Measurements from ENCODE around the gene NOC4L.

The NOC4L gene

DNA sequence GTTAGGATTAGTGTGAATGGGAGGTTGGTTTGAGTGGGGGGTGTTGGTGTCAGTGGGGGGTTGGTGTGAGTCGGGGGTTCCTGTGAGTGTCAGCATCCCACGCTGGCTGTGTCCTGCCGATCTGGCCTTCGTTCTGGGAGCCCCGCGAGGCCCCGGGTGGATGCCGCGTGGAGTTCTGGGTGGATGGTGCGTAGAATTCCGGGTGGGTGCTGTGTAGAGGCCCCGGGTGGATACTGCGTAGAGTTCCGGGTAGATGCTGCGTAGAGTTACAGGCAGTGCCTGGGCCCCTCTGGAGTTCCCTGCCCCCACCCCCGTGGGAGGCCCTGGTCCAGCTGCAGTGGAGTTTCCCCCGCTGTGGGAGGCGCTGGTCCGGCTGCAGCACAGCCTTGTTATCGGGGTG is 8.7 kb downstream of the NOC4L start:
- TF ChIP-seq, protein P1, sequence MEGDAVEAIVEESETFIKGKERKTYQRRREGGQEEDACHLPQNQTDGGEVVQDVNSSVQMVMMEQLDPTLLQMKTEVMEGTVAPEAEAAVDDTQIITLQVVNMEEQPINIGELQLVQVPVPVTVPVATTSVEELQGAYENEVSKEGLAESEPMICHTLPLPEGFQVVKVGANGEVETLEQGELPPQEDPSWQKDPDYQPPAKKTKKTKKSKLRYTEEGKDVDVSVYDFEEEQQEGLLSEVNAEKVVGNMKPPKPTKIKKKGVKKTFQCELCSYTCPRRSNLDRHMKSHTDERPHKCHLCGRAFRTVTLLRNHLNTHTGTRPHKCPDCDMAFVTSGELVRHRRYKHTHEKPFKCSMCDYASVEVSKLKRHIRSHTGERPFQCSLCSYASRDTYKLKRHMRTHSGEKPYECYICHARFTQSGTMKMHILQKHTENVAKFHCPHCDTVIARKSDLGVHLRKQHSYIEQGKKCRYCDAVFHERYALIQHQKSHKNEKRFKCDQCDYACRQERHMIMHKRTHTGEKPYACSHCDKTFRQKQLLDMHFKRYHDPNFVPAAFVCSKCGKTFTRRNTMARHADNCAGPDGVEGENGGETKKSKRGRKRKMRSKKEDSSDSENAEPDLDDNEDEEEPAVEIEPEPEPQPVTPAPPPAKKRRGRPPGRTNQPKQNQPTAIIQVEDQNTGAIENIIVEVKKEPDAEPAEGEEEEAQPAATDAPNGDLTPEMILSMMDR (IDR thresholded peaks at IDR 0.05; ENCODE audit: low read depth, low read length, missing control alignments): no peak
- no peak for DNase-seq (ENCODE audit: low read depth)
- H3K4me3 ChIP-seq (ENCODE audit: low read depth, low read length): no peak overlapping the region

DNA sequence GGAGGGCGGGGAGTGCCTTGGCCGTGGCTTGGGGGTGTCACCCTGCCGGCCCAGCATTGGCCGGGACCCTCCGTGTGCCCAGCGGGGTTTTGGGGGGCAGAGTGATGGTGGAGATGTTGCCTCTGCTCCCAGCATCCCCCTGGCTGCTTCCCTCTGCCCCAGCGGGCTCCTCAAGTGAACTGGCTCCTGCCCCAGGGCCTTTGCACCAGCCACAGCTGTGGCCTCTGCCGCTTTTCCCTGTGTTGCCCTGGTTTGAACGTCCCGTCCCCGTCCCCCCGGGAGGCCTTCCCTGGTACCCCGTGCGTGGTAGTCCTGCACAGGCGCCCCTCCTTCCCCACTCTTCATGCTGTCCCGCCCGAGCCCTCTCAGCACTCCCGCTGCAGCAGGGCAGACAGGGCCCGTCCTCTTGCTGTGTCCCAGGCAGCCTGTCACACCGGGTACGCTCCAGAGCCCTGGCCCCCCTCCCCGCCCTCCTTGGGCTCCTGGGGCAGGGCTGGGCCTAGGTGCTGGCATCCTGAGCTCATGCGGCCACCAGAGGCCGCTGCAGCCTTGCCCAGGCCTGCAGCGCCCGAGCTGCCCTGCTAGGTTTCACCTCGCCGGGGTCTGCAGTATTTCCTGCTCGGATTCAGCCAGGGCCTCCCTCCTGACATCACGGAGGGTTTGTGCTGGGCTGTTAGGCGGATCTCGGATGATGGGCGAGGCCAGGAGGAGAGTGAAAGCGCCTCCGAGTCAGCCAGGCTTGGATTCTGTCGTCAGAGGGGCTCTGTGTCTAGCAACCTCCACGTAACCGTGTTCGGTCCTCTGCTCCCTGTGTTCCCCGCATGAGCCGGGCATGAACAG is 9.5 kb downstream of the NOC4L start:
- no peak for DNase-seq (ENCODE audit: low read depth)
- no peak overlapping the region for H3K4me3 ChIP-seq (ENCODE audit: low read depth, low read length)
- TF ChIP-seq, protein P1 (IDR thresholded peaks at IDR 0.05; ENCODE audit: low read depth, low read length, missing control alignments): peak; percentile 96

DNA sequence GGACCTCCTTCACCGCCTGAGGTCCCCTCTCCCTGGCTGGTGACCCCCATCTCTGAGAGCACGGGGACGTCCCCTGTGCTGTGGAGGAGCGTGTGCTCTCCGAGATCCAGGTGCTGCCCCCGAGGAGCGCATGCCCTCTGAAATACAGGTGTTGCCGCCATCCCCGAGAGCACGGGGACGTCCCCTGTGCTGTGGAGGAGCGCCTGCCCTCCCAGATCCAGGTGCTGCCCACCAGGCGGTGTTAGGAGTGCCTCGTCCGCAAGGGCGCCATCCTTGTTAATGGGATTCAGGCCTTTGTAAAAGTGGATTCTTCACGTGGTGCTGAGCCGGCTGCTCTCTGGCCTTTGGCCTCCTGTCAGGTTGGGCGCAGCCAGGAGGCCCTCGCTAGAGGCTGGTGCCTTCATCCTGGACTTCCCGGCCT is 10.1 kb downstream of the NOC4L start:
- TF ChIP-seq, protein P1 (IDR thresholded peaks at IDR 0.05; ENCODE audit: low read depth, low read length, missing control alignments): no peak
- DNase-seq (ENCODE audit: low read depth): no peak

DNA sequence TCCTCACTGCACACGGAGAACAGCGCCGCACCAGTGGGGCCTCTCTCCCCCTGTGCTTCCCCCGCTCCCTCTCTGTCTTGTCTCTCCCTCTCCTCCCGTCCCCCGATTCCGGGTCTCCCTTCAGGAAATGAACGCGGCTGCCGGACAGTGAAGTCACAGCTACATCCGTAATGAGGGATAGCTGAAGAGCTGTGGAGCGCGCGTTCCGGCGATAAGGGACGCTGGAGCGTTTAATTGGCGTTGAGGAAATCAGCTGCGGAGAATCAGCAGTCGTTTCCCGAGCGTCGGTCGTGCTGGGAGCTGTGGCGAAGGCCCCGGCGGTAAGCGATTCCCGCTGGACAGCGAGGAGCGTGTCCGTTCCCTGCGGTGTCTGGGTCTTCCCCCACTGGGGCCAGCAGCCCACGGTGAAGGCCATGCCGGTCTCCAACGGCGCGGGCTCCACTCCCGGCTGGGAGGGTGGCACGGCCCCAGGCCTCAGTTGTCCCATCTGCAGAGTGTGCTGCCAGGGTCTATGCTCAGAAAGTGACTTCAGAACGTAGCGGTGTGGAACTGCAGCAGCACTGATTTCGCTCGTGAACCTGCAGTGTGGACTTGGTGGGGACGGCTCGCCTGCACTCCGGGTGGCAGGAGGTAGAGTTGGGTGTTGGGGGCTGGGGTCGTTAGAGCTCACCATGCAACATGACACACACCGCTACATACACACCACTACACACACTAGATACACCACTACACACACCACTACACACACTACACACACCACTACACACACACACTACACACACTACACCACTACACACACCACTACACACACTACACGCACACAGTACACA is 10.9 kb downstream of the NOC4L start:
- TF ChIP-seq, protein P1 (IDR thresholded peaks at IDR 0.05; ENCODE audit: low read depth, low read length, missing control alignments): no peak
- DNase-seq (ENCODE audit: low read depth): no peak
- no peak overlapping the region for H3K4me3 ChIP-seq (ENCODE audit: low read depth, low read length)

More for the DNA sequence above, 10.1 kb downstream of the NOC4L start:
- no peak overlapping the region for H3K4me3 ChIP-seq (ENCODE audit: low read depth, low read length)

DNA sequence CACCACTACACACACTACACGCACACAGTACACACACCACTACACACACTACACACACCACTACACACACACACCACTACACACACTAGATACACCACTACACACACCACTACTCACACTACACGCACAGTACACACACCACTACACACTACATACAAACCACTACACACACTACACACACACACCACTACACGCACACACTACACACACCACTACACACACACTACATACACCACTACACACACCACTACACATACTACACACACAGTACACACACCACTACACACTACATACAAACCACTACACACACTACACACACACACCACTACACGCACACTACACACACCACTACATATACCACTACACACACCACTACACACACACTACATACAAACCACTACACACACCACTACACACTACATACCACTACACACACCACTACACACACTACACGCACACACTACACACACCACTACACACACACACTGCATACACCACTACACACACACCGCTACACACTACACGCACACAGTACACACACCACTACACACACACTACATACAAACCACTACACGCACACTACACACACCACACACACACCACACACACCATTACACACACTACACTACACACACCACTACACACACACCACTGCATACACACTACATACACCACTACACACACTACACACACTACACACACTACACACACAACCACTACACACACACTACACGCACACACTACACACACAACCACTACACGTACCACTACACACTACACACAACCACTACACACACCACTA is 11.7 kb downstream of the NOC4L start:
- no peak for DNase-seq (ENCODE audit: low read depth)
- no peak overlapping the region for H3K4me3 ChIP-seq (ENCODE audit: low read depth, low read length)
- TF ChIP-seq, protein P1 (IDR thresholded peaks at IDR 0.05; ENCODE audit: low read depth, low read length, missing control alignments): no peak

DNA sequence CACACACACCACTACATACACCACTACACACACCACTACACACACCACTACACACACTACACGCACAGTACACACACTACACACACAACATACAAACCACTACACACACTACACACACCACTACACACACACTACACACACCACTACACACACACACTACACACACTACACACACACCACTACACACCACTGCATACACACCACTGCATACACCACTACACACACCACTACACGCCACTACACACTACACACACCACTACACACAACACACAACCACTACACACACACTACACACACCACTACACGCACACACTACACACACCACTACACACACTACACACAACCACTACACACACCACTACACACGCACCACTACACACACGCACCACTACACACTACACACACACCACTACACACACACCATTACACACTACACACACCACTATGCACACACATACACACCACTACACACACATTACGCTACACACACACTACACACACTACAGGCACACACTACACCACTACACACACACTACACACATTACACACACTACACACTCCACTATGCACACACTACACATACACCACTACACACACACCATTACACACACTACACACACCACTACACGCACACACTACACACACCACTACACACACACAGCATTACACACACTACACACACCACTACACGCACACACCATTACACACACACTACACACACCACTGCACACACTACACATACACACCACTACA is 12.5 kb downstream of the NOC4L start:
- no peak overlapping the region for H3K4me3 ChIP-seq (ENCODE audit: low read depth, low read length)
- DNase-seq (ENCODE audit: low read depth): no peak
- TF ChIP-seq, protein P1 (IDR thresholded peaks at IDR 0.05; ENCODE audit: low read depth, low read length, missing control alignments): no peak

All from GM12864 (cell line).